Activated CD4-positive, alpha-beta memory T cell treated with anti-CD3 and anti-CD28 coated beads for 36 hours (primary cell): ENCODE measurements around the gene TSPAN17. TPM values are rescaled to one million over a fixed set of nuclear protein-coding genes. Genes with fewer than 3 reads are reported as not detected.

Experiments
- CTCF ChIA-PET: fragments of 350-600 bp; sonication (Branson Sonifier 250); formaldehyde crosslinking; loops from one replicate; lab custom pipeline; 2021; ENCODE audit warnings: antibody characterized with exemption, inconsistent platforms; lab: Charles Lee
- POLR2A ChIA-PET: fragments of 350-600 bp; sonication (Branson Sonifier 250); formaldehyde crosslinking; loops from one replicate; lab custom pipeline; 2021; ENCODE audit warnings: antibody characterized with exemption; lab: Charles Lee
- DNase-seq: peaks from one replicate; pipeline ENCODE4 v3.0.0-alpha.2; 2020
- H3K27ac Mint-ChIP-seq: one replicate; pipeline ENCODE4 v1.8.0; 2021; ENCODE audit warnings: mixed read lengths
- H3K27me3 Mint-ChIP-seq: one replicate; pipeline ENCODE4 v1.8.0; 2021; ENCODE audit warnings: mixed read lengths
- H3K36me3 Mint-ChIP-seq: one replicate; pipeline ENCODE4 v1.8.0; 2021; ENCODE audit warnings: mixed read lengths
- H3K4me1 Mint-ChIP-seq: one replicate; pipeline ENCODE4 v1.8.0; 2021; ENCODE audit warnings: low read depth, mixed read lengths
- H3K4me3 Mint-ChIP-seq: one replicate; pipeline ENCODE4 v1.8.0; 2021; ENCODE audit warnings: mild to moderate bottlenecking, mixed read lengths
- H3K9me3 Mint-ChIP-seq: one replicate; pipeline ENCODE4 v1.8.0; 2021; ENCODE audit warnings: mixed read lengths
- intact Hi-C: fragments of 100-400 bp; cut with micrococcal nuclease; formaldehyde crosslinking; loops from one replicate; pipeline ENCODE4 v1.15.1; 2023
- total RNA-seq, 2 experiments: library from RNA; stranded (reverse); gene quantifications; one replicate each; pipeline ENCODE4 v1.2.3, GENCODE V29; 2021

Gene TSPAN17
- total RNA-seq, 2 experiments from 2014 or later, result 25.2 to 25.3 TPM

DNA sequence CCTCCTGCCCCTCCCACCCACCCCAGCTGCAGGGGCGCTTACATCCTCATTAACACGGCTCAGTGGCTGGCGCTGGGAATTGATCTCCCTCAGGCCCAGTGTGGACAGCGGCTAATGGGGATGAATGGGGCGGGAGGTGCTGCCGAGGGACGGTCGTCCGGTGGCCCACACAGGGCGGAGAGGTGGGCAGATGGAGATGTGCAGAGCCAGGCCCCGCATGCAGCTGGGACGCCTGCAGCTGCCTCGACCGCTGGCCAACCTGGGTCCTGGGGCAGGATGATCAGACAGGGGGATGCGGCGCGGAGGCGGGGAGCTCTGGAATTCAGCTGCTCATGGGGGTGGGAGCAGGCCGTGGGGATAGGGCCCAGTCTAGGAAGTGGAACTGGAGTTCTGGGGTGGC is 17.6 kb downstream of the TSPAN17 start:
- Mint-ChIP-seq H3K36me3 (no peaks in the 10 kb centered on the region), H3K4me3 (no peak overlapping the region), H3K9me3 (no peaks in the 10 kb centered on the region), H3K4me1 (peaks cover 8% of the 10 kb centered on the region), H3K27me3 (peaks cover 11% of the 10 kb centered on the region), H3K27ac (no peak overlapping the region)
- POLR2A ChIA-PET, result no interaction called here
- intact Hi-C loops, result no loop called here
- CTCF ChIA-PET, result no interaction called here
- no peak for DNase-seq

GRCh38 chr5:176665517-176665916 is 18.2 kb downstream of the TSPAN17 start:
- CTCF ChIA-PET, result no interaction called here
- intact Hi-C loops, result no loop called here

DNA sequence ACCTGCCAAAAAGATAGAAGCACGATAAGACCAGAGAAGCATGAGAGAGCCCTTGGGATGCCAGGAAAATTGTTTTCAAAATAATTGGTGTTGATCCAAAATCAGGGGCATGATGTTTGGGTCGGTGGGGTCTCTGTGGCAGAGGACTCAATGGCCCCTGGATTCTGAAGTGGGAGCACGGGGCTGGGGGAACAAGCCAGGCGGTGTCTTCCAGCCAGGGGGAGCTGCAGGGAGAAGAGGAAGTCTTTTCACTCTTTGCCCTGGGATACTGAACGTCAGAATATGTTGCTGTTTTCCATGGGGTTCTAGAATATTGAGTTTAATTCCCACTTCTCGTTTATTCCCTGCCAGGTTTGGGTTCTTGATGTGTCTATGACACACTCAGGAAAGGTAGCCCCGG is 20.4 kb downstream of the TSPAN17 start:
- no peaks in the 10 kb centered on the region for H3K9me3 Mint-ChIP-seq
- intact Hi-C loops, result no loop called here
- no peaks in the 10 kb centered on the region for H3K4me1 Mint-ChIP-seq

More at GRCh38 chr5:176665517-176665916, 18.2 kb downstream of the TSPAN17 start:
- Mint-ChIP-seq H3K36me3 (no peaks in the 10 kb centered on the region), H3K27me3 (peaks cover 11% of the 10 kb centered on the region), H3K4me1 (peaks cover 3% of the 10 kb centered on the region), H3K9me3 (no peaks in the 10 kb centered on the region), H3K27ac (no peak overlapping the region), H3K4me3 (no peak overlapping the region)
- POLR2A ChIA-PET, result no interaction called here
- no peak for DNase-seq

DNA sequence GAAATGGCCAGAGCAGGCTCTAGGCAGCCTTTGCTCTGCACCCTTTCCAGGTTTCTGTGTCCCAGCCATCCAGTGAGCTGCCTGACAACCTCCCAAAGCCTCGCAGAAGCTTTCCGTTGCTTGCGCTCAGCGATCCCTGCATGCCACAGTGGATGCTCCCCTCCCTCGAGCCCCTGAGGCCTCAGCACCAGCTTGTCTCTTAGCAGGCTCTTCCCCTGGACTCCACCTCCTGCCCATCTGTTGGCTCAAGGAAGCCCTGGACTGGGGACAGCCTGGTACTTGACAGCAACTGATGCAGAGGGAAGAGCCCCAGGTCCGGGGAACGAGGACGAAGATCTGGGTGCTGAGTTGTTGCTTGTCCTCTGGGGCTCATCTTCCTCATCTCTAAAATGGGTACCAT is 23.2 kb downstream of the TSPAN17 start:
- H3K36me3 Mint-ChIP-seq, result no peaks in the 10 kb centered on the region
- POLR2A ChIA-PET, result no interaction called here
- H3K27ac Mint-ChIP-seq, result no peak overlapping the region
- H3K4me3 Mint-ChIP-seq, result no peak overlapping the region
- H3K27me3 Mint-ChIP-seq, result peaks cover 14% of the 10 kb centered on the region
- H3K4me1 Mint-ChIP-seq, result no peaks in the 10 kb centered on the region
- no peaks in the 10 kb centered on the region for H3K9me3 Mint-ChIP-seq
- CTCF ChIA-PET, result interaction anchor here (1.9 to 3.9 kb wide), 2 partner anchors 9 to 12 kb away, joined by 14 to 18 read pairs; no protein-coding TSS in a partner anchor
- intact Hi-C loops, result no loop called here
- no peak for DNase-seq

More for the DNA sequence above, 20.4 kb downstream of the TSPAN17 start:
- ChIA-PET POLR2A (no interaction called here), CTCF (interaction anchor here (0.6 to 3.9 kb wide), 3 partner anchors 9 to 282 kb away, joined by 3 to 18 read pairs (median 3); no protein-coding TSS in a partner anchor)
- H3K4me3 Mint-ChIP-seq, result no peak overlapping the region
- no peaks in the 10 kb centered on the region for H3K36me3 Mint-ChIP-seq
- peaks cover 21% of the 10 kb centered on the region for H3K27me3 Mint-ChIP-seq
- H3K27ac Mint-ChIP-seq, result no peak overlapping the region
- no peak for DNase-seq

DNA sequence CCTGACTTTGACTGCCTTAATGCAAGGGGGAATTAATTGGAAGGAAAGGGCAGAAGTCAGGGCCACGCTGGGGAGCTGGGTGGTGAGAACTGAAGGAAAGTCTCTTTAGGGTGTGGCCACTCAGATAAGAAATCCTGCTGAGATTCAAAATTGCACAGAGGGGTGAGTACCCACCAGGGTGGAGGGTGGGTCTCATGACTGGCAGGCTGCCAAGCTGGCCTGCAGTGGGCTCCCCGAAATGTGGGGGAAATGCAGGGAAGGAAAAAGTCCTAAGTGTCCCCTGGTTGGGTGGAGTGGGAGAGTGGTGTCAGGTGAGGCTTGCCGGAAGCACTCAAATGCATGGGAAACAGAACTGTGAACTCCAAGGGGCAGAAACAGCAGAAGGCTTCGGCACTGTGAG is 24.1 kb downstream of the TSPAN17 start:
- intact Hi-C loops, result no loop called here
- no peak for DNase-seq
- Mint-ChIP-seq H3K4me3 (no peak overlapping the region), H3K9me3 (no peaks in the 10 kb centered on the region), H3K4me1 (no peaks in the 10 kb centered on the region), H3K27me3 (peaks cover 15% of the 10 kb centered on the region), H3K36me3 (no peaks in the 10 kb centered on the region), H3K27ac (no peak overlapping the region)
- ChIA-PET POLR2A (no interaction called here), CTCF (interaction anchor here (4.5 kb wide), 1 partner anchor 10 kb away, joined by 15 read pairs; no protein-coding TSS in a partner anchor)

DNA sequence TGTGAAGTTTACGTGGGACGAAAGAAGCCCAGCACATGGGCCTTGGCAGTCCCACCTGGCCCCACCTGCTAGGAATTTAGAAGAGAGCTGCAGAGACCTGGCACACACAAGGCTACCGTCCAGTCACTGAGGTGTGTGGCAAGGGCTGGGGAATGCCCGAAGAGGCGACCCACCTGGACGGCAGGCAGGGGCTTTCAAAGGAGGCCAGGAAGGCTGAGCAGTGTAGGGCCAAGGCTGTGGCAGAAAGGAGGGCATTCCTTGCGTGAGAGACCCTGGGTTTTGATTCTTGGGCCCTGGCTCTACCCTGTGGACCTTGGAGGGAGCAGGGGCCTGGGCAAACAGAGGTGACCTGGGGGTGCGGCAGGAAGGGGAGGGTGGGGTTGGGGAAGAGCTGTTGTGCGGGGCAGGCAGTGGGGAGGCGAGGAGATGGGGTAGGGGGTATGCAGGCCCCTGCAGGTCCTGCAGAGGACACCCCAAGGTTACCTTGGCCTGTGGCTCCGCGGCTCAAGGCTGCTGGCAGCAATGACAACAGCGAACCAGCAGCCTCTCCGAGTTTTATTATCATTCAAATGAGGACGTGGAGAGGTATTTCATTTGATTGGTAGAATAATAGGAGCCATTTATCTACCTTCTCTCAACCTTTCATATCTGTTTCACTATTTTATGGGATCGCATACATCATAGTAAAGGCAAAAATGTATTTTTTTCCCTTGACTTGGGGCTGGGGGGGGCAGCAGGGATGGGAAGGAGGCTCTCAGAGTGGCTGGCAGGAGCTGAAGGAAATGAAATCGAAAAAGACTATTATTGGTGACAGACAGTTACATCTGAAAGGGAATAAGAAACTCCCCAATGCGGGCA is 24.8 kb downstream of the TSPAN17 start:
- H3K4me3 Mint-ChIP-seq, result no peak overlapping the region
- DNase-seq, result no peak
- ChIA-PET POLR2A (no interaction called here), CTCF (interaction anchor here (4.5 kb wide), 1 partner anchor 11 kb away, joined by 15 read pairs; no protein-coding TSS in a partner anchor)
- H3K9me3 Mint-ChIP-seq, result no peaks in the 10 kb centered on the region
- H3K27me3 Mint-ChIP-seq, result peaks cover 15% of the 10 kb centered on the region
- H3K4me1 Mint-ChIP-seq, result no peaks in the 10 kb centered on the region
- intact Hi-C loops, result no loop called here
- no peak overlapping the region for H3K27ac Mint-ChIP-seq
- no peaks in the 10 kb centered on the region for H3K36me3 Mint-ChIP-seq

- Mint-ChIP-seq H3K9me3 (no peaks in the 10 kb centered on the region), H3K4me1 (no peaks in the 10 kb centered on the region), H3K4me3 (no peak overlapping the region), H3K36me3 (no peaks in the 10 kb centered on the region), H3K27ac (no peak overlapping the region), H3K27me3 (peaks cover 24% of the 10 kb centered on the region)
- no peak for DNase-seq
- POLR2A ChIA-PET, result no interaction called here
- CTCF ChIA-PET, result interaction anchor here (4.5 kb wide), 1 partner anchor 13 kb away, joined by 15 read pairs; no protein-coding TSS in a partner anchor
- intact Hi-C loops, result no loop called here
Measured at GRCh38 chr5:176673651-176674583, 26.6 kb downstream of the TSPAN17 start.

GRCh38 chr5:176674799-176675198 is 27.5 kb downstream of the TSPAN17 start:
- no peak for DNase-seq
- CTCF ChIA-PET, result interaction anchor here (4.5 kb wide), 1 partner anchor 14 kb away, joined by 15 read pairs; no protein-coding TSS in a partner anchor
- POLR2A ChIA-PET, result no interaction called here
- H3K4me1 Mint-ChIP-seq, result no peaks in the 10 kb centered on the region
- no peaks in the 10 kb centered on the region for H3K9me3 Mint-ChIP-seq
- no peaks in the 10 kb centered on the region for H3K36me3 Mint-ChIP-seq
- no peak overlapping the region for H3K27ac Mint-ChIP-seq
- intact Hi-C loops, result no loop called here
- H3K4me3 Mint-ChIP-seq, result no peak overlapping the region
- peaks cover 31% of the 10 kb centered on the region for H3K27me3 Mint-ChIP-seq

- H3K4me1 Mint-ChIP-seq, result no peaks in the 10 kb centered on the region
- no peak overlapping the region for H3K4me3 Mint-ChIP-seq
- H3K36me3 Mint-ChIP-seq, result no peaks in the 10 kb centered on the region
- CTCF ChIA-PET, result interaction anchor here (4.5 to 7.8 kb wide), 2 partner anchors 15 to 16 kb away, joined by 15 to 49 read pairs; no protein-coding TSS in a partner anchor
- DNase-seq, result no peak
- intact Hi-C loops, result no loop called here
- no peak overlapping the region for H3K27ac Mint-ChIP-seq
- POLR2A ChIA-PET, result no interaction called here
- peaks cover 34% of the 10 kb centered on the region for H3K27me3 Mint-ChIP-seq
- no peaks in the 10 kb centered on the region for H3K9me3 Mint-ChIP-seq
Measured at GRCh38 chr5:176675676-176676360, 28.5 kb downstream of the TSPAN17 start.

DNA sequence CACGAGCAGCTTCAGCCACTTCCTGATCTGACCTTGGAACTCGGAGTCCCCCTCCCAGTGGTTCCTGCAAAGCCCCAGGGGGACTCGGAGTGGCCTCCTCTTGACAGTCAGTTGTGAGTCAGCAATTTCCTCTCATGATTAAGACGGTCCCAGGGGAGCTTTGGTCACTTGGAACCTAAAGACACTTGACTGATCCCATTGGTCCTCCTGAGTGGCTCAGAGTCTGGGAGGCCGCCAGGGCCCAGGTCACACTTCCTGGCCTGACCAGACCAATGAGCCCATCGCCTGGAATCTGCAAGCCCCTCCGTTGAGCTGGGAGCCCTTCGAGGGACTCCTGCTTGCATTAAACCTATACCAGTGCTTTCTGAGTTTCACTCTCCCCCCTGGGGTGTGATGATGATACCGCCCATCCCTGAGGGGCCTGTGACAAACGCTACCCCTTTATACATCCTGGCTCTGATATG is 29.1 kb downstream of the TSPAN17 start:
- Mint-ChIP-seq H3K9me3 (no peaks in the 10 kb centered on the region), H3K27ac (no peak overlapping the region), H3K4me1 (no peaks in the 10 kb centered on the region), H3K4me3 (no peak overlapping the region), H3K36me3 (no peaks in the 10 kb centered on the region), H3K27me3 (peaks cover 32% of the 10 kb centered on the region)
- DNase-seq, result no peak
- CTCF ChIA-PET, result interaction anchor here (7.8 kb wide), 1 partner anchor 17 kb away, joined by 49 read pairs; no protein-coding TSS in a partner anchor
- POLR2A ChIA-PET, result no interaction called here
- intact Hi-C loops, result no loop called here

DNA sequence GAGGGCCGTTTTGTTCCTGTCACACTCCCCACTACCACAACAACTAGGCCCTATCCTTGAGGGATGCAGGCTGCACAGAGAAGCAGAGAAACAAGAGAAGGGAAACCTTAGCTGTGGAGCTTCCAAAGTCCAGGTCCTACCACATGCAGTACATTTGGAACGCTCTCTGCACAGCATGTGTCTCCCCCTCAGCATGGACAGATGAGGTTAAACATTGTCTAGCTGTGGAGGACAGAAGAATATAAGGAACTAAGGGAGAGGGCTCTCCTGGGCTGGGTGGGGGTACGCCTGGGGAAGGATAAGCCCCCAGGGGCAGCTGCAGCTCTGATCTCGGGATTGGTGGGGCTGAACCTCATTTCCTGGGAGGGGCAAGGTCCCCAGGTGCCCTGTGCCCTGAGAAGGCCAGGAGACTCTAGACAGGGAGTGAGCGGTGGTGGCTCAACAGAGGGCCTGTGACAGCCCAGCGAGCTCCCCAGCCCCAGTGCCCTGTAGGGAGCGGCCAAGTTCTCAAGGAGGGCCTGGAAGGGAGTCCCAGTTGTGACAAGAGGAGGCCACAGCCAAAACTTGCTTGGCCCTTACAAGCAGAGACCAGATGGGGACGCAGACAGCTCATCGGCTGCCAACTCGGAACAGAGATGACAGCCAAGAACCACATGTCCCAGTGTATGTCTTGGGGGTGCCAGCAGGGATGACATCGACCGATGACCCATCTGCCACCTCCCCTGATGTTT is 30.1 kb downstream of the TSPAN17 start:
- no peak overlapping the region for H3K27ac Mint-ChIP-seq
- no peaks in the 10 kb centered on the region for H3K4me1 Mint-ChIP-seq
- no peak overlapping the region for H3K4me3 Mint-ChIP-seq
- no peaks in the 10 kb centered on the region for H3K36me3 Mint-ChIP-seq
- ChIA-PET CTCF (interaction anchor here (7.8 kb wide), 1 partner anchor 18 kb away, joined by 49 read pairs; no protein-coding TSS in a partner anchor), POLR2A (no interaction called here)
- intact Hi-C loops, result no loop called here
- H3K9me3 Mint-ChIP-seq, result no peaks in the 10 kb centered on the region
- DNase-seq, result no peak
- peaks cover 35% of the 10 kb centered on the region for H3K27me3 Mint-ChIP-seq
